ENCODE data around the gene HOOK1.

The HOOK1 gene

DNA sequence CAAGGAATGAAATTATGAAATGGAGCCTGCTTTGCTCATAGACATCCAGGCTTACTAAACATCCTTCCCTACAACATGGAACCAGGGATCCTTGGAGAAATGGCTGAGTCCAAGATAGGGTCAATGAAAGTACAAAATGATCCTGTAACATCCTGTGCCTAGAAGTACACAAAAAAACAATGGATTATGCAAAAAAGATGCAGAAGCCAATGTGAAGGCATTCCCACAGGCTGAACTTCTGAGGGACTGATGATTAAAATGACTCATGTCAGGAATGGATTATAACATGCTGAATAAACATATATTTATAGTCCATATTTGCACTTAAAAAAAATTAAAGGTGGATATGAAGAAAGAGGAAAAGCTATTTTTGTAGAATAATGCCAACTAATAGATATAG is 10.4 kb upstream of the HOOK1 start:
- no peak for TF ChIP-seq ZNF274 (IDR thresholded peaks at IDR 0.05; ENCODE audit: low read depth, low read length)
- TF ChIP-seq YY1 (IDR thresholded peaks at IDR 0.05; ENCODE audit: insufficient read depth, insufficient read length) = no peak
- TF ChIP-seq SUZ12 (IDR thresholded peaks at IDR 0.05; ENCODE audit: extremely low read depth, insufficient read depth, insufficient read length) = no peak
- Histone ChIP-seq H3K9ac (ENCODE audit: insufficient read length, low read depth) (no peak overlapping the region), H3K4me3 (ENCODE audit: insufficient read length, low read depth) (no peak overlapping the region), H3K27me3 (ENCODE audit: insufficient read depth, insufficient read length) (no peaks in the 10 kb centered on the region), H3K36me3 (ENCODE audit: insufficient read depth, insufficient read length, low read length) (no peaks in the 10 kb centered on the region), H3K9me3 (ENCODE audit: insufficient read depth, low read length) (no peaks in the 10 kb centered on the region), H3K4me1 (ENCODE audit: insufficient read depth, insufficient read length) (no peaks in the 10 kb centered on the region)
- DNase-seq (ENCODE audit: low read depth, low spot score) = no peak

DNA sequence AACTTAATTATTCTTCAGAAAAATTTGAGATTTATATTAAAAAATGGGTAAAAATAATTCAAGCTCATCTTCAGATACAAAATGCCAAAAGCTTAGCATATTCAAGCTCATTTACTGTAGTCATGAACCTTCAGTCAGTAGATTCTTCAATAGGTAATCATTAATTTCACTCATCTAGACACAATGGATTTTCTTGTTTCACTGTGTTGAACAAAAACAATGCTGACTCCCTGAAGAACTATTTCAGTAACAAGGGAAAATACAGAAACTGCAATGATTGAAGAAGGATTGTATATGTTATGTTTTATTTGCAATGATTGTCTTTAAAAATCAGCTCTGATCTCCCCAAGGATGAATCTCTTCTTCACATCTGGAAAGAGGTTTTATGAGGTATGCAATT is 9.2 kb upstream of the HOOK1 start:
- no peak overlapping the region for H3K4me3 ChIP-seq (ENCODE audit: insufficient read length, low read depth)
- no peak overlapping the region for H3K9ac ChIP-seq (ENCODE audit: insufficient read length, low read depth)
- no peaks in the 10 kb centered on the region for H3K9me3 ChIP-seq (ENCODE audit: insufficient read depth, low read length)
- no peaks in the 10 kb centered on the region for H3K36me3 ChIP-seq (ENCODE audit: insufficient read depth, insufficient read length, low read length)
- no peak for DNase-seq (ENCODE audit: low read depth, low spot score)
- no peaks in the 10 kb centered on the region for H3K4me1 ChIP-seq (ENCODE audit: insufficient read depth, insufficient read length)
- no peaks in the 10 kb centered on the region for H3K27me3 ChIP-seq (ENCODE audit: insufficient read depth, insufficient read length)
- TF ChIP-seq SUZ12 (IDR thresholded peaks at IDR 0.05; ENCODE audit: extremely low read depth, insufficient read depth, insufficient read length) (no peak), YY1 (IDR thresholded peaks at IDR 0.05; ENCODE audit: insufficient read depth, insufficient read length) (no peak), ZNF274 (IDR thresholded peaks at IDR 0.05; ENCODE audit: low read depth, low read length) (no peak)

DNA sequence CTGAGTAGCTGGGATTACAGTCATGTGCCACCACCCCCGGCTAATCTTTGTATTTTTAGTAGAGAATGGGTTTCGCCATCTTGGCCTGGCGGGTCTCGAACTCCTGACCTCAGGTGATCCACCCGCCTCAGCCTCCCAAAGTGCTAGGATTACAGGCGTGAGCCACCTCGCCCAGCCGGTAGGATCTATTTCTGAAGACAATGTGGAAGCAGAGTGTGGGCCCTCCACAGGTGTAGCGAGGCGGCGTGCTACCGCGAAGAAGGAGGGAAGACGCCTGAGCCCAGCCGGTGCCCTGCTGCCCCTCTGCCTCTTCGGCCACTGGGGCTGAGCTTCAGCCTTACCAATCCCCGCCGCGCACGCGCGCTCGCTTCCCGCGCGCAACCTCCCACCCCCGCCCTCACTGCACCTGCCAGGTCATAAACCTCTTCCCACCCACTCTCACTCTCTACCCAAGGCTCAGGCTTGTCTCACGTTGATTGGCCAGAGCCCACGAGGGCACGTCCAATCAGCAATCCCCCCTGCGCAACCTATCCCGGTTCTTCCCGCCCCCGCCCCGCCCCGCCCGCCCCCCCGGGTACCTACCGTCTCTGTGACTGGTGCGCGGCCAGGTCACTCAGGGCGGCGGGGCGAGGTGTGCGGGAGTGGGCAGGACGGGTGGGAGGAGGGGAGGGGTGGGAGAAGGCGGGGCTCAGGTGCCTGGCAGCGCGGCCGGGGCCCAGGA is 409 bp upstream of the HOOK1 start:
- H3K27me3 ChIP-seq (ENCODE audit: insufficient read depth, insufficient read length) = peaks cover 16% of the 10 kb centered on the region
- no peaks in the 10 kb centered on the region for H3K4me1 ChIP-seq (ENCODE audit: insufficient read depth, insufficient read length)
- TF ChIP-seq YY1 (IDR thresholded peaks at IDR 0.05; ENCODE audit: insufficient read depth, insufficient read length) = no peak
- no peak for TF ChIP-seq SUZ12 (IDR thresholded peaks at IDR 0.05; ENCODE audit: extremely low read depth, insufficient read depth, insufficient read length)
- TF ChIP-seq ZNF274 (IDR thresholded peaks at IDR 0.05; ENCODE audit: low read depth, low read length) = no peak
- H3K36me3 ChIP-seq (ENCODE audit: insufficient read depth, insufficient read length, low read length) = no peaks in the 10 kb centered on the region
- DNase-seq (ENCODE audit: low read depth, low spot score) = peak; percentile 97
- H3K9ac ChIP-seq (ENCODE audit: insufficient read length, low read depth) = peak overlapping the region; percentile 46
- no peaks in the 10 kb centered on the region for H3K9me3 ChIP-seq (ENCODE audit: insufficient read depth, low read length)
- peak overlapping the region; percentile 45 for H3K4me3 ChIP-seq (ENCODE audit: insufficient read length, low read depth)

DNA sequence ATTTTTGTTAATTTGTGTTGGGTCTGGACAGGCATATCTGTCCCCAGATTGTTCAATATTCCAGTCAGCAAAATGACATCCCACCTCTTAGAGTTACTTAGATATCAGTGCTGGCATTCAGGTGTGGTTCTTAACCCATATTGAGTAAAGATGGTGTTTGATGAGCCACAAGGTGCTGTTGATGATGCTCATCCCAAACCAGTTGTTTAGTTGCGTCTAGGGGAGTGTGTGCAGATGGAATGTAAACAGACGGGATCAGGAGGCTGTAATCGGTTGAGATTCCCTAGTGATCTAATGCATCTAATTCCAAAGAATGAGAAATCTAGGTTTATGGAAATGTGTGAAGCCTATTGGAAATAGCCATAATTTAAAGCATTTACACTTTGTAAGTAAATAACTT is 1.1 kb downstream of the HOOK1 start:
- DNase-seq (ENCODE audit: low read depth, low spot score) = no peak
- Histone ChIP-seq H3K9me3 (ENCODE audit: insufficient read depth, low read length) (no peaks in the 10 kb centered on the region), H3K27me3 (ENCODE audit: insufficient read depth, insufficient read length) (peaks cover 16% of the 10 kb centered on the region), H3K4me3 (ENCODE audit: insufficient read length, low read depth) (no peak overlapping the region), H3K36me3 (ENCODE audit: insufficient read depth, insufficient read length, low read length) (no peaks in the 10 kb centered on the region), H3K9ac (ENCODE audit: insufficient read length, low read depth) (peak overlapping the region; percentile 88), H3K4me1 (ENCODE audit: insufficient read depth, insufficient read length) (no peaks in the 10 kb centered on the region)
- no peak for TF ChIP-seq YY1 (IDR thresholded peaks at IDR 0.05; ENCODE audit: insufficient read depth, insufficient read length)
- no peak for TF ChIP-seq ZNF274 (IDR thresholded peaks at IDR 0.05; ENCODE audit: low read depth, low read length)
- TF ChIP-seq SUZ12 (IDR thresholded peaks at IDR 0.05; ENCODE audit: extremely low read depth, insufficient read depth, insufficient read length) = no peak

DNA sequence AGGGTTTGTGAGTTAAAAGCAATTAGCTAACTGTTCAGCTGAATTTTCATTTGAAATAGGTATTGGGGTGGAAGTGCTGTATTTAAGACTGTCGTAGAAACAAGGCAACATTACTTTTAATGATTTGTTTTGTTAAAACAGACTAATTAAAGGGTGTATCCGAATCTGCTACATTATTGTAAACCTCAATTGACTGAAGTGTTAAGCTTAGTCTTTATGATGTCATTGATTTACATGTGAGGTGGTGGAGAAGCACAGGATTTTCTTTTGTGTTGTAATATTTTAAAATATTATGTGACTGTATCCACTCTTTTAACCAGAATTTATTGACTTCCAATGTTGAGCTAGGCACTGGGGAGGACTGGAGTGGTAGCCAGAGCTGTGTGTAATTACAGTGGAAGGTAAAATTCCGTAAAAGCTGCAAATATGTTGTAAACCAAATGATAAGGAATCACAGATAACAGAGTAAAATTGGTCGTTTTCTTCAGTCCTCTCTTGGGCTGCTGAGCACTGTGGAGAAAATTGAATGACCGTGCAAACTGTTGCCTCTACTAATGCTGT is 1.6 kb downstream of the HOOK1 start:
- no peak overlapping the region for H3K9ac ChIP-seq (ENCODE audit: insufficient read length, low read depth)
- no peaks in the 10 kb centered on the region for H3K4me1 ChIP-seq (ENCODE audit: insufficient read depth, insufficient read length)
- DNase-seq (ENCODE audit: low read depth, low spot score) = no peak
- H3K27me3 ChIP-seq (ENCODE audit: insufficient read depth, insufficient read length) = peaks cover 16% of the 10 kb centered on the region
- TF ChIP-seq YY1 (IDR thresholded peaks at IDR 0.05; ENCODE audit: insufficient read depth, insufficient read length) (no peak), SUZ12 (IDR thresholded peaks at IDR 0.05; ENCODE audit: extremely low read depth, insufficient read depth, insufficient read length) (no peak), ZNF274 (IDR thresholded peaks at IDR 0.05; ENCODE audit: low read depth, low read length) (no peak)
- H3K4me3 ChIP-seq (ENCODE audit: insufficient read length, low read depth) = no peak overlapping the region
- H3K36me3 ChIP-seq (ENCODE audit: insufficient read depth, insufficient read length, low read length) = no peaks in the 10 kb centered on the region
- H3K9me3 ChIP-seq (ENCODE audit: insufficient read depth, low read length) = no peaks in the 10 kb centered on the region

DNA sequence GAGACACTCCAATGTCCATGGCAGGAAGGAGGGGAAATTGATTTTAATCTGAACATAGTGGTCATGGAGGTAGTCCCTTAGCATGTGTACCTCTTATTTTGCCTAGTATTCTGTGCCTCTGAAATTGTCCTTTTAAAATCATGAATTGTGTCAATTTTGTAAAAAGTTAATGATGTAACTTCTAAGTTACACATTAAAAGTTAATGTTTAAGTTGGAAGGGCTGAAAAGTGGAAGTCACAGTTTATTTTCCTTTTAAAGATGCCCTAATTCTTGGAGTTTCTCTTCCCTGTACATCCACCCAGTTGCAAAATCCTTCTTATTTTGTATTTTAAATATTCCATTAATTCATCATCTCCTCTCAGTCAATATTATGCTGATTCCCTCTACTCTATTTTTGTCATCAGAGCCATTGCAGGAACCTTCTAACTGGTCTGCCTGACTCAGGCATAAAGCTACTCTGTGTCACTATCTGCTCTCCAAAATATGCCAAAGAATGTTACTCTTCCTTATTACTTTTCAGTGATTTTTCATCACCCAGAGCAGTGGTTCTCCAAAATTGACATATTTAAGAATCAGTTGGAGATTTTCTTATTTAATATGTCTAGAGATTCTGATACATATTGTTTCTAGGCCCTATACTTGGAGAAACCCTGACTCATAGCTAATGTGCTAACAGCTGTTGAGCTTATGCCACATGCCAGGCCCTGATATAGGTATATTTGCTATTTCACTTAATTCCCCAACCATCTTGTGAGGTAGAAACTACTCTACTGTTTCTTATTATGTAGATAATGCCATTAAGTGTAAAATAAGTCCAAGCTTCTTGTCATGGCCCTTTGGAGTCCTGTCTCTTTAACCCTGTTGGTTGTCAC is 5.1 kb downstream of the HOOK1 start:
- DNase-seq (ENCODE audit: low read depth, low spot score) = no peak
- no peak overlapping the region for H3K4me3 ChIP-seq (ENCODE audit: insufficient read length, low read depth)
- no peak overlapping the region for H3K9ac ChIP-seq (ENCODE audit: insufficient read length, low read depth)
- H3K36me3 ChIP-seq (ENCODE audit: insufficient read depth, insufficient read length, low read length) = no peaks in the 10 kb centered on the region
- H3K4me1 ChIP-seq (ENCODE audit: insufficient read depth, insufficient read length) = no peaks in the 10 kb centered on the region
- H3K27me3 ChIP-seq (ENCODE audit: insufficient read depth, insufficient read length) = peaks cover 16% of the 10 kb centered on the region
- no peak for TF ChIP-seq SUZ12 (IDR thresholded peaks at IDR 0.05; ENCODE audit: extremely low read depth, insufficient read depth, insufficient read length)
- no peak for TF ChIP-seq YY1 (IDR thresholded peaks at IDR 0.05; ENCODE audit: insufficient read depth, insufficient read length)
- TF ChIP-seq ZNF274 (IDR thresholded peaks at IDR 0.05; ENCODE audit: low read depth, low read length) = no peak
- H3K9me3 ChIP-seq (ENCODE audit: insufficient read depth, low read length) = no peaks in the 10 kb centered on the region
